Epidermal melanocyte (primary cell): Measurements from ENCODE around the gene SIGLEC11.
"Not testable (repeated sequence)": the region's sequence is repeated elsewhere in the genome, so short reads cannot be mapped to it uniquely, and the experiment has no call there.

ENCODE experiments used
- DNase-seq: peaks from one replicate; pipeline ENCODE4 v3.0.0; 2011; ENCODE audit warnings: low spot score; ENCODE audit not compliant: insufficient read length

SIGLEC11 gene, protein sequence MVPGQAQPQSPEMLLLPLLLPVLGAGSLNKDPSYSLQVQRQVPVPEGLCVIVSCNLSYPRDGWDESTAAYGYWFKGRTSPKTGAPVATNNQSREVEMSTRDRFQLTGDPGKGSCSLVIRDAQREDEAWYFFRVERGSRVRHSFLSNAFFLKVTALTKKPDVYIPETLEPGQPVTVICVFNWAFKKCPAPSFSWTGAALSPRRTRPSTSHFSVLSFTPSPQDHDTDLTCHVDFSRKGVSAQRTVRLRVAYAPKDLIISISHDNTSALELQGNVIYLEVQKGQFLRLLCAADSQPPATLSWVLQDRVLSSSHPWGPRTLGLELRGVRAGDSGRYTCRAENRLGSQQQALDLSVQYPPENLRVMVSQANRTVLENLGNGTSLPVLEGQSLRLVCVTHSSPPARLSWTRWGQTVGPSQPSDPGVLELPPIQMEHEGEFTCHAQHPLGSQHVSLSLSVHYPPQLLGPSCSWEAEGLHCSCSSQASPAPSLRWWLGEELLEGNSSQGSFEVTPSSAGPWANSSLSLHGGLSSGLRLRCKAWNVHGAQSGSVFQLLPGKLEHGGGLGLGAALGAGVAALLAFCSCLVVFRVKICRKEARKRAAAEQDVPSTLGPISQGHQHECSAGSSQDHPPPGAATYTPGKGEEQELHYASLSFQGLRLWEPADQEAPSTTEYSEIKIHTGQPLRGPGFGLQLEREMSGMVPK

GRCh38 chr19:49960980-49961379, at the start of gene SIGLEC11:
SIGLEC11 (minus strand) TSS chr19:49961172; CDS start chr19:49961081, 91 bp downstream.
- not testable (repeated sequence) for DNase-seq

GRCh38 chr19:50008532-50008931, 47.6 kb upstream of the SIGLEC11 start:
- no peak for DNase-seq

DNA sequence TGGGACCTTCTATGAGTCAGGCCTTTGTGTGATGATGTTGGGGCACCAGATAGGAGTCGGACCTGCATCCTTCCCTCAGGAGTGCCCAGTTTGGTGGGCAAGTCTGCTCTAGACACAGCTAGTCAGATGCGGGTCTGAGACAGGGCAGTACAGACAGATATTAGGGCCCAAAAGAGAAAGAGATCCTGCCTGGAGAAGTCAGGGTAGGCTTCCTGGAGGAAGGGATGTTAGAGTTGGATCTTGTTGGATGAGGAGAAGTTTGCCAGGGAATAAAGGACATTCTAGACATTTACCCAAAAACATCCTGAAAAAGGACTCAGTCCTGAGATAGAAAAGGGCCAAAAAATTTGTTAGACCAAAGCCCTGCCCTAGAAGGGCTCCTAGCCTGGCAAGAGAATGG, 47.0 kb upstream of the SIGLEC11 start:
- DNase-seq: no peak

- DNase-seq: no peak
These were observed 46.2 kb upstream of the SIGLEC11 start for GRCh38 chr19:50007170-50007569.

DNA sequence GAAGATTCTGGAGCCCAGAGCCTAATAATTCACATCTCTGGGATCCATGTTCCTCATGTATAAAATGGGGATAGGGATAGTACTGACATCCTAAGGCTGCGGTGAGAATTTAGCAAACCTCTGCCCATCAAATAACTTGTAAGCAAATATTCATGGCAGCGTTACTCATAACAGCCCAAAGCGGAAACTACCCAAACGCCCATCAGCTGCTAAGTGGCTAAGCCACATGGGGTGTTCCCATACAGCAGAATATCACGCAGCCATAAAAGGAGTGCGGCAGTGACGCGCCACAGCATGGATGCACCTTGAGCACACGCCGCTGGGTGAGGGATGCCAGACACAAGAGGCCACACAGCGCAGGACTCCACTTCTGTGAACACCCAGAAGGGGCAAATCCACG, 44.5 kb upstream of the SIGLEC11 start:
- DNase-seq: no peak

GRCh38 chr19:50003810-50004419, 42.9 kb upstream of the SIGLEC11 start:
- DNase-seq: peak; percentile 64

DNA sequence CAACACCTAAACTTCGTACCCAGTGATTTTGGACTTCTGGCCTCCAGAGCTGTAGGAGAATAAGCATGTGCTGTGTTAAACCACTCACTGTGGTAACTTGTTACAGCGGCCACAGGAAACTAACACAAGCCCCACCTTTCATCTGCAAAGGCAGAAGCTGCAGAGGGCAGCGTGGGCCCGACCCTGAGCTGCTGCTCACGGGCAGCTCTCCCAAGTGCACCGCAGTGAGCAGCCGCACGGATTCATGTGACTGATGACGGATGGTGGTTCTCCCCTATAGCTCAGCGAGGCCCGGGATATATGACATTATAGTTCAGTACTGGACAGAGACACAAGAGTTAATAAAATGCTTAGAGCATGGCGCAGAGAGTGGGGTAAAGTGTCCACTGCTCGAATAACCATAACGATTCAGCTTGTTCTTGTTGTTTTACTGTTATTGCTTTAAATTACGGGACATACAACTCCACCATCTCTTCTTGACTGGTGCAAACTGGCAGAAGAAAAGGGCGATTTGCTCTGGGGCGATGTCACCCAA, 42.3 kb upstream of the SIGLEC11 start:
- DNase-seq: no peak

DNA sequence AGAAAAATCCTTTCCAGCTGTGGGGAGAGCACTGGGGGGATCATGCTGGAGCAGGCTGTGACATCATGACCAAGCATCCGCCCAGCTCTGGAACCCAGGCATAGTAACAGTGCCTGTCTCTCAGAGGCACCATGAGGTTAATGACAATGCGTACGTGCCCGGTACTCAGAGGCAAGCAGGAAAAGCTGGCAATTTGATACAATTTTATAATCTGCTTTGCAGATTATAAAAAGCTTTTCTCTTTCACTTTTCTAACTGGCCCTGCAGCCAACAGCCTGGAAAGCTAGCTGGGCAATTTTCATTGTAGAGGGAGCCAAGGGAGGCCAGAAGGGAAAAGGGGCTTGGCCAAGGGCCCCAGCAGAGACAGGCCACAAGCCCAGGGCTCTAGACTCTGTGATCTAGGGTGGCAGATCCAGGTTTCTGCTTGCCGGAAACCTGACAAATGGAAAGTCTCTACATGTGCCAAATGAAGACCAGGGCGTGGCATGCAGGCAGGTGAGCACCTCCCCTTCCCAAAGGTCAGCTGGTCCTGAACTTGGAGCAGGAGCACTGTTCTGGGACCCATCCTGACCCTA, 41.5 kb upstream of the SIGLEC11 start:
- DNase-seq: no peak

- no peak for DNase-seq
These were observed 40.8 kb upstream of the SIGLEC11 start for GRCh38 chr19:50001775-50002174.

DNA sequence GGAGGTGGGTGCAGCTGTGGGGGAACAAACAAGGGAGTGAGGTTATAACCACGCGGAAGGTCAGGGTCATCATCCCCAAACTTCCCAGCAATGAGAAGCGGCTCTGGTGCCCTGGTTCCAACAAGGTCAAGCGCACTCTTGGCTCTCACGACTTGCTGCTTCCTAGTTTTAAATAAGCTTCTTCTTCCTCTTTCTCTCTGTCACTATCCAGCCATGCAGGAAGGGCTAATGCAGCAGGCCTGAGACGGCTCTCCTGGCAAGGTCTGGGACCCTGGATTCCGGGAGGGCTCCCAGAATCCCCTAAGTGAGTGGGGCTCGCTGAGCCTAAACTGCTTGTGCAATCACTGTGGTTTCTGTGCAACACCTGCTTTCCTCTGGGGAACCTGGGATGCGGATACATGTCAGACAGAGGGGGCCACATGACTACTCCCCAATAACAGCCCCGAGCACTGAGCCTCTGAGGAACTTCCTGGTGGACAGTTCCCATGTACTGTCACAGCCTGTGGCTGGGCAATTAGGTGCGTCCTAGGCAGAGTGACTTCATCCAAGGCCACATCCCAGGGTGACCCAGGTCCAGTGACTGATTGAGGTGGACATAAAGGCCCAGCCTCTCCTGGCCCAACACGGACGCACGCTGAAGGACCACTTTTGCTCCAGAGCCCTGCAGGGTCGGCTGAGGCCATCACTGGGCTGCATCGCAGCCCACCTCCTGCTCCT, 40.0 kb upstream of the SIGLEC11 start:
- no peak for DNase-seq

- no peak for DNase-seq
These were observed 39.3 kb upstream of the SIGLEC11 start for GRCh38 chr19:50000038-50000840.

DNA sequence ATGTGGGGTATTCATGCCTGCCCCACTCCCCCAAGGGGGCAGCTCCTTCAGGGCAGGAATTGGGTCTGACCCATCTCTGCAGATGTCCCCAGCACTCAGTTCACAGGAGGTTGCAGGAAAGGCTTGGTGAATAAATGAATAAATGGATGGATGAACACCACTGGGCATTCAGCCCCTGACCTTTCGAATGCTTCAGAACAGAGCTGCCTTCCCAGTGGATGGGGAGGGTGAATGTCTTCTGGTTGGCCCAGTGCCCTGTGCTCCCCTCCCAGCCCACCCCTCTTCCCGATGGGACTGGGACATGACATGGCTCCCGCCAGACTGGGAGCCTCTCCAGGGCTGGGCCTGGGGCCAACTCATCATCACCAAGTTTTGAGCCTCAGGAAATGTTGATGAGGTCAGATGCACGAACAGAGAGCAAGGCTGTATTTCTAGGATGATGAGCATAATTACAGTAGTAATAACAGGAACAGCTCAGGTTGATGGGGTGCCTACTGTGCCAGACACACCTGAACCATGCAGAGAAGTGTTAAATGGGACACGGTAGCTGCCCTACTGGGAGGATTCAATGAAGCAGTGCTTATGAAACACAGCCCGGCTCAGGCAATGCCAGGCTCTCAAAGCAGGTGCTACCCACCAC, 38.5 kb upstream of the SIGLEC11 start:
- DNase-seq: no peak

DNA sequence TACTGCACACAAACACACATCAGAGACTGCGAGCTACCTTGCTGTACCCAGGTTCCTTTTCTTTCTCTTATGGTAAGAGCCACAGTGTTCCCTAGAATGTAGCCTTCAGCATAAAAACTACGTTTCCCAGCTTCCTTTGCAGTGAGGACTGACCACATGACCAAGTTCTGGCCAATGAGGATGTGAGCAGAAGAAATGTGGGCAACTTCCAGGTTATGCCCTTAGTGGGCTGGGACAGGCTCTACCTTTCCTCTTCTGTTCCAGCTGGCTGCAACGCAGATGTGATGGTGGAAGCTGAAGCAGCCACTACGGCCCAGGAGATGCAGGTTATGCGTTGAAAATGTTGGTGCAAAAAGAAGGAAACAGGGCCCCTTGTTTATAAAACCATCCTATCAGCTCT, 36.7 kb upstream of the SIGLEC11 start:
- DNase-seq: no peak

DNA sequence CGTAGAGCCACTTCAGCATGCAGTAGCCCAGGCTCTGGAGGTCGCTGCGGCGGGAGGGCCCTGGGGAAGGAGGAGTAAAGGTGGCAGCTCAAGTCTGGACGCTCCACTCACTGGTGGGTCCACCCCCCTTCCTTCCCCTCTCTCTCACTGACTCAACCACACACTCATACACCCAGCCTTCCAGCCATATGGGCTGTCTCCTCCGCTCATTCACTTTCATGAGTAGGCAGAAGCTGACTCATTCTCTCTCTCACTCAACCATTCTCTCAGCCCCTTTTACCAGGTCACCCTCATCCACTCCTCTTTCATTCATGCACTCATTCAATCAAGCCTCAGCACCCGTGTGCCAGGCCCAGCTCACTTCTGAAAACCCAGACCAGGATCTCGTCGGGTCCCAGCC, 27.5 kb upstream of the SIGLEC11 start:
- no peak for DNase-seq

- DNase-seq: no peak
These were observed 27.0 kb upstream of the SIGLEC11 start for GRCh38 chr19:49988007-49988406.

- no peak for DNase-seq
These were observed 26.3 kb upstream of the SIGLEC11 start for GRCh38 chr19:49987159-49987698.

- no peak for DNase-seq
These were observed 25.4 kb upstream of the SIGLEC11 start for GRCh38 chr19:49986354-49986753.

- no peak for DNase-seq
These were observed 24.9 kb upstream of the SIGLEC11 start for GRCh38 chr19:49985871-49986270.

GRCh38 chr19:49984491-49984890, 23.5 kb upstream of the SIGLEC11 start:
- DNase-seq: no peak
